Measurements from ENCODE around the gene AFF3. TPM values are rescaled to one million over a fixed set of nuclear protein-coding genes. Genes with fewer than 3 reads are reported as not detected.
A peak's percentile ranks its signal among the peaks of the same experiment; 100 is the strongest.

Gene AFF3
- total RNA-seq, 1 experiment from 2014 or later, result 1.6 TPM

GRCh38 chr2:99645960-99646359, 496.4 kb downstream of the AFF3 start:
- in situ Hi-C loops (cut with HindIII; ENCODE audit: low pct_unique_long_range_greater_than_20kb, low sequenced_read_pairs), result no loop called here
- DNase-seq (ENCODE audit: low read depth), result no peak

GRCh38 chr2:99644419-99644787, 498.0 kb downstream of the AFF3 start:
- in situ Hi-C loops (cut with HindIII; ENCODE audit: low pct_unique_long_range_greater_than_20kb, low sequenced_read_pairs), result no loop called here
- no peak for DNase-seq (ENCODE audit: low read depth)

GRCh38 chr2:99643787-99644418, 498.5 kb downstream of the AFF3 start:
- no peak for DNase-seq (ENCODE audit: low read depth)
- in situ Hi-C loops (cut with HindIII; ENCODE audit: low pct_unique_long_range_greater_than_20kb, low sequenced_read_pairs), result no loop called here

- no peak for DNase-seq (ENCODE audit: low read depth)
- in situ Hi-C loops (cut with HindIII; ENCODE audit: low pct_unique_long_range_greater_than_20kb, low sequenced_read_pairs), result no loop called here
These were observed 500.4 kb downstream of the AFF3 start for GRCh38 chr2:99641999-99642398.

GRCh38 chr2:99640635-99641151, 501.7 kb downstream of the AFF3 start:
- peak; percentile 83 for DNase-seq (ENCODE audit: low read depth)
- in situ Hi-C loops (cut with HindIII; ENCODE audit: low pct_unique_long_range_greater_than_20kb, low sequenced_read_pairs), result no loop called here

- in situ Hi-C loops (cut with HindIII; ENCODE audit: low pct_unique_long_range_greater_than_20kb, low sequenced_read_pairs), result no loop called here
- DNase-seq (ENCODE audit: low read depth), result no peak
These were observed 503.6 kb downstream of the AFF3 start for GRCh38 chr2:99638791-99639190.

GRCh38 chr2:99637159-99637697, 505.2 kb downstream of the AFF3 start:
- no peak for DNase-seq (ENCODE audit: low read depth)
- in situ Hi-C loops (cut with HindIII; ENCODE audit: low pct_unique_long_range_greater_than_20kb, low sequenced_read_pairs), result no loop called here

GRCh38 chr2:99636144-99637034, 506.0 kb downstream of the AFF3 start:
- in situ Hi-C loops (cut with HindIII; ENCODE audit: low pct_unique_long_range_greater_than_20kb, low sequenced_read_pairs), result no loop called here
- DNase-seq (ENCODE audit: low read depth), result no peak

- DNase-seq (ENCODE audit: low read depth), result no peak
- in situ Hi-C loops (cut with HindIII; ENCODE audit: low pct_unique_long_range_greater_than_20kb, low sequenced_read_pairs), result no loop called here
These were observed 506.7 kb downstream of the AFF3 start for GRCh38 chr2:99635710-99636109.

GRCh38 chr2:99634234-99634633, 508.2 kb downstream of the AFF3 start:
- in situ Hi-C loops (cut with HindIII; ENCODE audit: low pct_unique_long_range_greater_than_20kb, low sequenced_read_pairs), result no loop called here

GRCh38 chr2:99631700-99632099, 510.7 kb downstream of the AFF3 start:
- DNase-seq (ENCODE audit: low read depth), result no peak
- in situ Hi-C loops (cut with HindIII; ENCODE audit: low pct_unique_long_range_greater_than_20kb, low sequenced_read_pairs), result no loop called here

More at GRCh38 chr2:99634234-99634633, 508.2 kb downstream of the AFF3 start:
- DNase-seq (ENCODE audit: low read depth), result no peak

GRCh38 chr2:99629320-99629719, 513.1 kb downstream of the AFF3 start:
- DNase-seq (ENCODE audit: low read depth), result no peak
- in situ Hi-C loops (cut with HindIII; ENCODE audit: low pct_unique_long_range_greater_than_20kb, low sequenced_read_pairs), result no loop called here

GRCh38 chr2:99626158-99626557, 516.2 kb downstream of the AFF3 start:
- DNase-seq (ENCODE audit: low read depth), result no peak
- in situ Hi-C loops (cut with HindIII; ENCODE audit: low pct_unique_long_range_greater_than_20kb, low sequenced_read_pairs), result no loop called here

- no peak for DNase-seq (ENCODE audit: low read depth)
- in situ Hi-C loops (cut with HindIII; ENCODE audit: low pct_unique_long_range_greater_than_20kb, low sequenced_read_pairs), result no loop called here
These were observed 517.7 kb downstream of the AFF3 start for GRCh38 chr2:99624677-99625076.

- in situ Hi-C loops (cut with HindIII; ENCODE audit: low pct_unique_long_range_greater_than_20kb, low sequenced_read_pairs), result no loop called here
- DNase-seq (ENCODE audit: low read depth), result no peak
These were observed 518.8 kb downstream of the AFF3 start for GRCh38 chr2:99623613-99624012.

GRCh38 chr2:99623035-99623434, 519.4 kb downstream of the AFF3 start:
- no peak for DNase-seq (ENCODE audit: low read depth)
- in situ Hi-C loops (cut with HindIII; ENCODE audit: low pct_unique_long_range_greater_than_20kb, low sequenced_read_pairs), result no loop called here

GRCh38 chr2:99622534-99622933, 519.9 kb downstream of the AFF3 start:
- in situ Hi-C loops (cut with HindIII; ENCODE audit: low pct_unique_long_range_greater_than_20kb, low sequenced_read_pairs), result no loop called here

GRCh38 chr2:99621774-99622173, 520.6 kb downstream of the AFF3 start:
- DNase-seq (ENCODE audit: low read depth), result no peak
- in situ Hi-C loops (cut with HindIII; ENCODE audit: low pct_unique_long_range_greater_than_20kb, low sequenced_read_pairs), result no loop called here

More at GRCh38 chr2:99622534-99622933, 519.9 kb downstream of the AFF3 start:
- no peak for DNase-seq (ENCODE audit: low read depth)

- no peak for DNase-seq (ENCODE audit: low read depth)
- in situ Hi-C loops (cut with HindIII; ENCODE audit: low pct_unique_long_range_greater_than_20kb, low sequenced_read_pairs), result no loop called here
These were observed 521.3 kb downstream of the AFF3 start for GRCh38 chr2:99621106-99621505.
